Left hindlimb (tissue), 1 donor: ENCODE data around the gene MTMR11.
A peak's percentile ranks its signal among the peaks of the same experiment; 100 is the strongest.
"Not testable (repeated sequence)": the region's sequence is repeated elsewhere in the genome, so short reads cannot be mapped to it uniquely, and the experiment has no call there.

Experiments used
- DNase-seq: peaks from one replicate; pipeline ENCODE4 v3.0.0-alpha.2; 2018

Gene MTMR11

GRCh38 chr1:149888247-149888998 is 48.3 kb downstream of the MTMR11 start:
- peak; percentile 93 for DNase-seq

- DNase-seq, result peak; percentile 89
These were observed 49.0 kb downstream of the MTMR11 start for GRCh38 chr1:149887456-149888246.

GRCh38 chr1:149887196-149887455 is 49.6 kb downstream of the MTMR11 start:
- DNase-seq, result not testable (repeated sequence)

- peak; percentile 93 for DNase-seq
These were observed 50.1 kb downstream of the MTMR11 start for GRCh38 chr1:149886396-149887195.

- peak; percentile 37 for DNase-seq
These were observed 50.6 kb downstream of the MTMR11 start for GRCh38 chr1:149886121-149886395.

GRCh38 chr1:149885339-149886120 is 51.1 kb downstream of the MTMR11 start:
- DNase-seq, result peak; percentile 90

- DNase-seq, result peak; percentile 49
These were observed 52.0 kb downstream of the MTMR11 start for GRCh38 chr1:149884433-149885338.

- DNase-seq, result no peak
These were observed 53.0 kb downstream of the MTMR11 start for GRCh38 chr1:149883598-149884247.

- DNase-seq, result no peak
These were observed 54.8 kb downstream of the MTMR11 start for GRCh38 chr1:149881876-149882275.

- no peak for DNase-seq
These were observed 57.1 kb downstream of the MTMR11 start for GRCh38 chr1:149879556-149879955.
